GM19035 (cell line): Measurements from ENCODE around the gene TRIM15.
A peak's percentile ranks its signal among the peaks of the same experiment; 100 is the strongest.
"Not testable (repeated sequence)": the region's sequence is repeated elsewhere in the genome, so short reads cannot be mapped to it uniquely, and the experiment has no call there.

Source experiments
- ATAC-seq: cut with Tn5 transposase; IDR thresholded peaks from one replicate; pipeline ENCODE4 v1.9.1; 2021; ENCODE audit not compliant: unreplicated experiment

Gene TRIM15

DNA sequence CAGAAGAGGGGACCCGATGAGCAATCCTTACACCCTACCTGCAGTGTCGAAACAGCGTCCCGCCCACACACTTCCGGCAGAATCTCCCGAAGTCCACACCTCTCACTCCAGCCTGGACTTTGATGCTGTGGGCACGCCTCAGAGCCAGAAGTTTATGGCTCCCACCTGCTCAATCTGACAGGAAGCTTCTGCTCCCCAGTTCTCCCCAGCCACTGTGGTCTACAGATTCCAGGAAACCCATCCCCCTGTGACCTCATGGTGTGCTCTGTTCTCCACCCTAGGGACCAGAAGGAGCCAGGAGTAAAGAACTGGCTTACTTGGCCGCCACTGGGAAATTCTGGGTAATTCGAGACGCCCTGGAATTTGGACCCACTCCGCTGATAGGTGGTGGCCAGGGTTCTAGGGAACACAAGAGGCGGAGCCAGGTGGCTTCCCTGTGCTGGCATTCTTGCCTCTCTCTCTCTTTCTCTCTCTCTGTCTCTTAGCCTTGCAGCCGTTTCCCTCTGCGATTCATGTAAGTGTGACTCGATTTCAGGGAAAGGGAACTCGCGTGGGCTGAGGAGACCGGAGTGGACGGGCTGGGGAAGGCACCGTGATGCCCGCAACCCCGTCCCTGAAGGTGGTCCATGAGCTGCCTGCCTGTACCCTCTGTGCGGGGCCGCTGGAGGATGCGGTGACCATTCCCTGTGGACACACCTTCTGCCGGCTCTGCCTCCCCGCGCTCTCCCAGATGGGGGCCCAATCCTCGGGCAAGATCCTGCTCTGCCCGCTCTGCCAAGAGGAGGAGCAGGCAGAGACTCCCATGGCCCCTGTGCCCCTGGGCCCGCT is at the start of gene TRIM15:
TRIM15 (plus strand) TSS at position 457 of the 828 bp plus-strand sequence; CDS start at position 596, 139 bp downstream.
- no peak for ATAC-seq

DNA sequence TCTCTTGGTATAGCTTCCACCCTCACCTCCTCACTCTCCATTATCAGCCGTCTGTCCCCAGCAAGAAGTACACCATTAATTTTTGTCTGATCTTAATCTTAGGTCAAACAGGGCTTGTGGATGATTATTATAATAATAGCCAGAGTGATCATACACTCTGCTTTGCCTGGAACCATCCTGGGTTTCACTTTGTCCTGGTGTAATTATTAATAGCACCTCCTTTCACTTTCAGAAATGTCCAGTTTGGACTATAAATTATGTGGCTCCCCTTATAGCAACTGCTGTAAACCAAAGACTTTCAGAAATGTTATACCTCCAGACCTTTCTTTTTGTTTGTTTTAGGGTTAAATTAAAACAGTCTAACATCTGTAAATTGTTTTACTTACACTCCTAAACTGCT is 49.5 kb upstream of the TRIM15 start:
- no peak for ATAC-seq

DNA sequence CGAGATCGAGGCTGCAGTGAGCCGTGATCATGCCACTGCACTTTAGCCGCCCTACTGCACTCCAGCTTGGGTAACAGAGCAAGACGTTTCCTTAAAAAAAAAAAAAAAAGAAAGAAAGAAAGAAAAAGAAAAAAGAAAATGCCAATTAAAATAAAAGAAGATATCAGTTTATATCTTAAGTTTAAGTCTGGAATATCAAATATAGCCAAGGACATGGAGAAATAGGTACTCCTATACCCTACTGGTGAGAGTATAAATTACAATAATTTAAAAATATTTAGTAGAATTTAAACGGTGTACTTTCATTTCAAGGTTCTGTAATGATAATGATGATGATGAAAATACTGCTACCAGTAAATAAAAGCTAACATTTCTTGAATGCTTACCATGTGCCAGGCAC is 46.6 kb upstream of the TRIM15 start:
- ATAC-seq = no peak

DNA sequence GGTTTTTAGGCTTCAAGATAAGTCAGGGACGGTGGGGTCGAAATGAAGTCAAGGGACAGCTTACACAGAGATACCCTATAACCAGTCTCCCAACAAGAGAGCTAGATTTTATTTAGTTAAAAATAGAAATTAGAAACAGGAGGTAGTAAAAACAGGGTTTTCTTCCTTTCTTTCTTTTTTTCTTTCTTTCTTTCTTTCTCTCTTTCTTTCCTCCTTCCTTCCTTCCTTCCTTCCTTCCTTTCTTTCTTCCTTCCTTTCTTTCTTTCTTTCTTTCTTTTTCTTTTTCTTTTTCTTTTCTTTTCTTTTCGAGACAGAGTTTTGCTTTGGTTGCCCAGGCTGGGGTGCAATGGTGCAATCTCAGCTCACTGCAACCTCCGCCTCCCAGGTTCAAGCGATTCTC is 44.7 kb upstream of the TRIM15 start:
- ATAC-seq = not testable (repeated sequence)

DNA sequence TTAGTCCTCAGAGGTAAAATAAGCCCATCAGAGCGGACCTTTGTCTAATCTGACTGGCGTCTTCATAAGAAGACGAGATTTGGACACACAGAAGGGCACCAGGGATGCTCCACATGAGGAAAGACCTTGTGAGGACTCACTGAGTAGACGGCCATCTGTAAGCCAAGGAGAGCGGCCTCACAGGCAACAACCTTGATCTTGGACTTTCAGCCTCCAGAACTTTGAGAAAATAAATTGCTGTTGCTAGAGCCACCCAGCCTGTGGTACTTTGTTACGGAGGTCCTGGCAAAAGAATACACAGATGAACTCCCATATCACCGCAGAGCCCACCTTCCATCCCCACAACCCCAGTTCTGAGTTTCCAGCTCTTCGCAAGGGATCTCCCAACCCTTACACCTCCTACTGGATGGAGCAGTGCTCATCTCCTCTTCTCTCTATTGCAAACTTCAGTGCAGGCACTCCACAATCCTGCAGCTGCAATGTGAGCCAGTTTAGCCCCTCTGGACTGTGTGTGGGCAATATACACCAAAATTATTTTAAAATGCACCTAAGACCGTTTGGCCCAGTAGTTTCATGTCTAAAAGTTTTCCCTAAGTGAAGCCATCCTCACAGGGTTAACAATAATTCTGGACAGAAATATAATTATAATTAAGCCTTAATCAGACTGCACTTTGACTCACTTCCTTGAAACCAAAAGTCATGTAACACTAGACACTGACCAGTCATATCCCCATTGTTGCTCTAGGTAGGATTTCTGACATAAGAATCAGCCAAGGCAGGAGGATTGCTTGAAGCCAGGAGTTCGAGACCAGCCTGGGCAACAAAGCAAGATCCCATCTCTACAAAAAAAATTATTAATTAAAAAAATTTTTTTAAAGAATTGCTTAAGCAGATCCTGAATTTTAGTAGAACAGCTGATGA is 41.6 kb upstream of the TRIM15 start:
- ATAC-seq = no peak

DNA sequence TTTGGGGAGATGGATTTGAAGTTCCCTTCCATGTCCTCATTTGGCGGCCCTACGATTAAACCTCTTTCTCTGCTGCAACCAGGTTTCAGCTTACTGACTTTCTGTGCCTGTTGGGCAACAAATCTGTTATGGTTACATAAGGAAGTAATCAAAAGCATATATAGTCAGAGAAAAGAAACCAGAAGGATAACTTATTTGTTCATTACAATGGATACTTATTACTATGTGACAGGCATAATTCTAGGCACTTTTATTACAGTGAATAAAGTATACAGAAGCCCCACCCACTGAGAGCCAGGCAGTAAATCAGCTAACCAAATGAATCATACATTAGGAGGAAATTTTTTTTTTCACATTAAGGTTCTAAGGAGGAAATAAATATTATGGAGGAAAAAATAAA is 40.8 kb upstream of the TRIM15 start:
- ATAC-seq = no peak

DNA sequence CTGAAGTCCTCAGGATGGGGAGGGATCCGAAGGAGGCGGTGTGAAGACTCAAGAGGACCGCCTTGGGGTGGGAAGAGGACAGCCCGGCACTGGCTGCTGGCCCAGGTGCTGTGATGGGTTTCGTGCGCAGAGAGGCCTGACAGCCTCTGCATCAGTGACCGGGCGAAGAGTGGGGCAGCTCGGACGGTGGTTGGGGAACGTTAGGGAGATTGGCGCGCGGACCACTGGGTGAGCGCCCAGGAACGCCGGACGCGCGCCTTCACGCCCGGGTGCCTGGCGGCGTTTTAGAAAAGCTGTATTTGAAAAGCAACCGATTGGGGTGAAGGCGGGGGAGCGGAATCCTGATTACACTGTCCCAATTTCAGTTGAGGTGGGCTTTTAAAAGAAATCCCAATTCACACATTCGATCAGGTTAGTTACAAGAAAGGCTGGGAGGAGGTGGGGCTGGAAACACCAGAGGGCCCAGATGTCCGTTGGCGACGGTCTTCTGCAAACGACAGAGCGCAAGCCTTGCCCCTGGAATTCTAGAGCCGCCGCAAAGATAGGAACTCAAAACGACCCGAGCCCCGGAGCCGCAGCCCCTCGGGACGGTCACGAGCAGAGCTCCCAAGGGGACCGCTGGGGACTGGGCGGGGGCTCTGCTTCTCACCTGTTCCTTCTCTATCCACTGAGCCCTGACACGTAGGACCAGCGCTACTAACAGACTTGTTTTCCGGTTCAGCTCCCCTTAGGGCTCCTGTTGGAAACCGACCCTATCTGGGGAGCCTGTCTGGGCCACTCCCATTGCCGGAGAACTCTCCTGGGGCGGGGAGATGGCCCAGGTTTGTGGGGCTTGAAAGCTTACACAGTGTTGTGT is 35.9 kb upstream of the TRIM15 start:
- ATAC-seq = no peak

DNA sequence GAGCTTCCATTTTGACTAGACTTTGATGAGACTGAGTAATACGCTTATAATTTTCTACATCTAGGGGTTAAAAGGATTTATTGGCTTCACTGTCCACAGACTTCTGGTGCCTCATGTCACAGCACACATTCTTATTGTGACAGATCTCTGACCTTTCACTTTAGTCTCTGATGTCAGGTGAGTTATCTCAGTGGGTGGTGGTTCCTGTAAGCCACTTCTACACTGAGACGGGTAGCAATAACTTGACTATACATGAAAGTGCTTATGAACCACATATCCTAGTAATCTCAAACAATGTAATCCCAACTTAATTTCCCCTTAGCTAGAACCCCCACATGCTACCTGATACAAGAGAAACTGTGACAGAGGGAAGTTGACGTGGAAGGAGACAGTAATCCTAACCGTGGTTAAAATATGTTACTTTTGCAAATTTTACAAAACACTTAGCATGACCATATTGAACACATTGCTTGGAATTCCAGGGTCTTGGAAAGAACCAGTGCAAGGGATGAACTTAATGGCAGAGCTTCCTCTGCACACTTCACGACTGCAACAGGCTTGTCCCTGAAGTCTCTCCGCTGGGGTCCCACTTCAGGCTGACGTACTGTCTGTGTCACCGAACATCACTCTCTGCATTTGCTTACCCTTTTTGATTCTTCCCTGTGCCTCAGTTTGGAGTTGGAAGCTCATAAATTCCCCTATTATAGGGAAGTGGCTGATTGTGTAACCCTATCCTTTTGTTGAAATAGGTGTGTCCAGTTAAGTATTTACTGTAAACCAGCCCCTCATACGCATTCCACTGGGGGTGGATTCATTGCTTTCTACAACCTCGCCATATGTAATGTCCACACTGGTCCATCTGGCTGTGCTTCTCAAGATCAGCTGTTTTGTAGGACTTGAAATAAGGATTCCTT is 33.8 kb upstream of the TRIM15 start:
- ATAC-seq = no peak

DNA sequence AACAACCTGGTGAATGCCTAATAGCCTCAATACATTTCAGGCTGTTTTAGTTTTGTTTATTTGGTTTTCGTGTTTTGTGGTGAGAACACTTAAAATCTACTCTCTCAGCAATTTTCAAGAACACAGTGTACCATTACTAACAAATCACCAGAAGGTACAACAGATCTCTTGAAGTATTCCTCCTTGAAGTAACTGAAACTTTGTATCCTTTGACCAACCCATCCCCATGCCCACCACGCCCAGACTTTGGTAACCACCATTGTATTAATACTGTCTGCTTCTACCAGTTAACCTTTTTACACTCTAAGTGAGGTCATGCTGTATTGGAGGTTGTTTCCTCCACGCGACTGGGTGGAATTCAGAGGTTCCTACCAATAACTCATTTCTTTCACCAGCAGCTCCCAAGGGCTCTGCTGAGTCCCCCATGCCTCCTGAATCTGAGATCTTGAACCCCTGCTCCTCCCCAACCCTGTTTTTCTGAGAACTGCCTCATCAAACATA is 33.1 kb upstream of the TRIM15 start:
- no peak for ATAC-seq

DNA sequence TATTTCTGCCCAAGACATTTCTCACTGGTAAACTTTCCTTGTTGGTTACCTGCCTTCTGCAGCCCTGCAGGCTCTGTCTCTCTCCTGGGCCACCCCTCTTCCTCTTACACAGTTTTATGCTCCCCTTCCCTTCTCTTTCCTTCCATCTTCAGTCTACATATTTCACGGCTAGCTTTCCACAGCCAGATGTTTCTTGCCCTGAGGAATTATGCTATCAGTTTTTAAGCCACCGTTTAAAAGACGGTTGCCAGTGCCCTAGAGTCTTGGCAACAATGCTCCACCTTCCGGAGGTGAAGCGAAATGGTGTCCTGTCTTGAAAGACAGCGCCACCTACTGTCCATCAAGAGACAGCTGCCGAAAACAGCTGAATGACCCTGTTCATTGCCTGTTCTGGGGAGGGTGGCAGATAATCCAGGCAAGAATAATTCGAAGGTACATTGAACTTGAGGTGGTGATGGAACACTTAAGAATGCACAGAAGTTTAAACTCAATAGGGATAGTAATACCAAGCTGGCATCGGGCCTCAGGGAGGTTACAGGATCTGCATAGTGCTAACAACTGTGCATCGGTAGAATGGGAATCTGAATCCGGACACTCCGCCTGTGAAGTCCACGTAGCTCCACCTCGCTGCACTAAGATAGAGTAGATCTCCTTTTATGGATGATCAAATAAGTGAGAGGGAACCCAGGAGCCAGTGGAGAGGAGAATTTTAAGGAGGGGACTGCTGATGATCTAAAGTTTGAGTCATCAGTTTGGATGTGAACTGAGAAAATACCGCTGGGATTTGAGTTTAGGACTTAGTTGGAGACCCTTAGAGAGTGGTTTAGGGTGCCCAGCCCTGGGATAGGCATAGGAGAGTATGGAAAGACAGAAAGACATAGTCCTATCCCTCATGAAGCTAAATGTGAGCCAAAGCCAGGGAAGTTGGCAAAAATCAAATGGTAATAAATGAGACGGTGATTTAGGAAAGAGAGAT is 32.2 kb upstream of the TRIM15 start:
- peak; percentile 73 for ATAC-seq

DNA sequence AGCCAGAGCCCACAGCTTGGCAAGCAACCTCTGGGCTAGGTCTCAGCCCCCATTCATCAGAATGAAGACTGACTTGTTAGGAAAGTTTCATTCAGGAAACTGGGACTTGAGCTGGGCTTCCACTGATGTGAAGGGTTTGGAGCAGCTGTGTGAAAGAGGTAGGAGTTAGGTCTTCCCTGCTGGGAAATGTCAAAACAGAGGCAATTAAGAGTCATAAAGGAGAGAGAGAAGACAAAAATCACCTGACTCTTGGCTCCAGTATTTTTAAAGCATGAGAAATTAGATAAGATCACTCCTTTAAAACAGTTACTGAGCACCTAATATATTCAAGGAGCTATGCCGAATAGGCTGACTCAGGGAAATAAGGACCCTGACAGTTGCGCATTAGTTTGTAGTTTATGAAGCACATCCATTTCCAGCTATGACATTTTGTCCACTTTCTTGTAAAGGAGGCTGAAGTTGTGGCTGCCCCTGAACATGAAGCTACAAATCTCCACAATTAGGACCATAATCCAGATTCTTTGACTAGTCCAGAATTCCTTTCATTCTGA is 31.3 kb upstream of the TRIM15 start:
- no peak for ATAC-seq

DNA sequence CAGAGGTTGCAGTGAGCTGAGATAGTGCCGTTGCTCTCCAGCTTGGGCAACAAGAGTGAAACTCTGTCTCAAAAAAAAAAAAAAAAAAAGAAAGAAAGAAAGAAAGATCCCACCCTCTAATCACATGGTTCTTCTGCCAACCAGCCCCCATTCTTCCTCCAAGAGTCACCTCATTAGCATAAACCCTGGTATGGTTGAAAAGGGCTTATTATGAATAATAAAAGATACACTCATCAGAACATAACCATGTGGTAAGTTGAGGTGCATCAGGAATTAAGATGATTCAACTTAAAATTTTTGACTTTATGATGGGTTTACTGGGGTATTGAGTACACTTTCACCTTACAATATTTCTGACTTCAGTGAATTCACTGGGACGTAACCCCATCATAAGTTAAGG is 28.2 kb upstream of the TRIM15 start:
- no peak for ATAC-seq

DNA sequence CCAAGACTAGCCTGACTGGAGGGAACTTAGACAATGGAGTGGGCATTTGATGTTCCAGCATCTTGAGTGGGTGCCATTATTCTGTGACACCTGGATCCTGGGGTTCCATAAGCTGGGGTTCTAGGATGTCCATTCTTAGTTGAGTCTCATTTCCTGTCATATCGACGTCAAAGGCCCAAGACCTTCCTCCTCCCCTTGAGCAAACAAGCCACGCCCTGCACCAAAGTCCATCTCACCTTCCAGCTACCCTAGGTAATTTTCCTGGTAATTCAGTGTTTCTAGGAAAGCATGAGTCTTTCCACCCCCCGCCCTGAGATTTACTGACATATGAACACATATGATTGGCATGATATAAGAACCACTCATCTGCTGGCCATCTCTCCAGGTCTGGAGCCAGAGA is 27.6 kb upstream of the TRIM15 start, which contains the start of gene TRIM40:
TRIM40 (plus strand) TSS at position 384 of the 400 bp plus-strand sequence. CDS start 897 bp downstream, outside the sequence.
- ATAC-seq = no peak

DNA sequence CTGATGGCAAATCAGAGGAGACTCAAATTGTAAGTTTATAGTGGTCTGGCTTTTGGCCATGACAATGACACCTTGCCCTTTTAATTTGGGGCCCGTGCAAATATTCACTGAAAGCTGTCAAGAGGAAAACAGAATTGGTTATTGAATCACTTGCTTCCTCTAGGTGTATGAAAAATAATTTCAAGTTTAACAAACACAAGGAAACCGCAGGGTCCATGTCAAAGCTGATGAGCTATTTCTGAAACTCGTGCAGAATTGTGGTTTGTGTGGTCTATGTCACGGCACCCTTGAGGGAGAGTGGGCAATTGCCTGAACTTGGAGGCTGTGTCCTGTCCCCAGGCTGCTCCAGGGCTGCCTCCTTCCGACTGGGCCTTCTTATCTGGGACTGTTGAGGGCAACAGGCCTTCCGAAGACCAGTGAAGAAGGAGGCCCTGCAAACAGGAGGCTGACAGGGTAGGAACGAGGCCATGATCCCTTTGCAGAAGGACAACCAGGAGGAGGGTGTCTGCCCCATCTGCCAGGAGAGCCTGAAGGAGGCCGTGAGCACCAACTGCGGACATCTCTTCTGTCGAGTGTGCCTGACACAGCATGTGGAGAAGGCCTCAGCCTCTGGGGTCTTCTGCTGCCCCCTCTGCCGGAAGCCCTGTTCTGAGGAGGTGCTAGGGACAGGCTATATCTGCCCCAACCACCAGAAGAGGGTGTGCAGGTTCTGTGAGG is 26.6 kb upstream of the TRIM15 start:
- no peak for ATAC-seq

DNA sequence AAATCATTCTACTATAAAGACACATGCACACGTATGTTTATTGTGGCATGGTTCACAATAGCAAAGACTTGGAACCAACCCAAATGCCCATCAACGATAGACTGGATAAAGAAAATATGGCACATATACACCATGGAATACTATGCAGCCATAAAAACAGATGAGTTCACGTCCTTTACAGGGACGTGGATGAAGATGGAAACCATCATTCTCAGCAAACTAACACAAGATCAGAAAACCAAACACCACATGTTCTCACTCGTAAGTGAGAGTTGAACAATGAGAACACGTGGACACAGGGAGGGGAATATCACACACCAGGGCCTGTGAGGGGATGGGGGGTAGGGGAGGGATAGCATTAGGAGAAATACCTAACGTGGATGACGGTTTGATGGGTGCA is 23.1 kb upstream of the TRIM15 start:
- not testable (repeated sequence) for ATAC-seq

DNA sequence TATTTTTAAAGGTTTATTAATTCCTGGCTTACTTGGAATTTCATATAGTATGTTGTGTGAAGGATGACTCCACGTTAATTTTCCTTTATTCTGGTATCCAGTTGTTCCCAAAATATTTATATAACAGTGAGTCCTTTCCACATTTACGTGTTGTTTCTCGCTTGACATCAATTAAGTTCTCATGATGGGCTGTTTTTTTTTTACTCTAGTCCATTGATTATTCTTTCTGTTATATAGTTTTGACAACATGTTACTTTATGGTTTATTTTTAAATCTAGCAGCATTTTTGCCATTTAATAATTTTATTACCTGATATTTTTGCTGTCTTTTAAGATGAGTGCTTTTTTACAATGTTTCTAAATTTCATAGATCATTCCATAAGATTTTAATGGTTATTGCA is 20.7 kb upstream of the TRIM15 start:
- no peak for ATAC-seq

DNA sequence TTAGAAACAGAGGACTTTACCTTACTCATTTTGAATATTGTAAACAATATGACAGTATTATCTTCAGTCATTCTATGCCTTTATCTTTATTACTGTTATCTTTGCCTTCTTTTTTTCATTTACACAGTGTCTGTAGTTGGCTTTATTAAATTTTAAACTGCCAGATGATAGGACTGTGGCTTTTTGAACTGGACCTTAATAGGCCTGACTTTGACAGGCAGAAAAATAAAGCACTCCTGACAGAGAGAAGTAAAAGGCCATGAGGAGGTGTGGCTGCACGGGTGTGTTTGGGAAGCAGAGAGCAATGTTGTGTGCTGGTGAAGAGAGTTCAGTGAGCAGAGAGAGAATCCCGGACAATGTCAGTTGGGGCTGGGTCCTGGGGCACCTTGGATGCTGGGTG is 19.6 kb upstream of the TRIM15 start:
- no peak for ATAC-seq

DNA sequence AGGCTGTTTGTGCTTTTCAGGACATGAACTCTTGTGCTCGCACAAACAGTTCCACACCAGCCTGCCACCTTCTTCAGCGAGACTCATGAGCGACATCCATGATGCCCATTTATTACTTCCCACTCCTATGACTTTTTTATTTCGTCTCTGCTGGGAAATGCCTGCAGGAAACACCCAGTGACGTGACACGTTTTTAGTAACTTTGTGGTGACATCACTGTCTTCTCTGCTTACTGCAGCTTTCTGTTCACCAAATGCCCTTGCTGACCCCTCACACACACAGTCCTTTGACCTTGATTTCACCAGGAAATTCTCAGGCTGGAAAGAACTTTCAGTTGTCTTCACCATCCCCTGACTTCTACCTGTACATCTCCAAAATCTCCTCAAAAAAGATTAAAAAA is 18.5 kb upstream of the TRIM15 start:
- ATAC-seq = no peak
